SJSA1 (cell line): ENCODE measurements around the gene ARID3C. TPM values are rescaled to one million over a fixed set of nuclear protein-coding genes. Genes with fewer than 3 reads are reported as not detected.

Experiments used
- total RNA-seq: library from RNA; depleted of rRNA; stranded (reverse); fragments of >200 nt; shearing (Covaris generic); gene quantifications from 2 replicates; pipeline ENCODE4 v1.2.3, GENCODE V29; 2014; rRNA removed

The ARID3C gene
- total RNA-seq, 1 experiment from 2014 or later, result not detected

Other genes with a start within 250 kb of the ARID3C start
- gene FAM219A, start 170.5 kb downstream of the ARID3C start, total RNA-seq, result 6.5 and 13.3 TPM in 2 replicates
- not detected in 2 replicates for gene DNAI1, start 170.3 kb downstream of the ARID3C start, total RNA-seq
- gene ENHO, start 106.1 kb downstream of the ARID3C start, total RNA-seq, result not detected in 2 replicates
- not detected in 2 replicates for gene CNTFR, start 39.3 kb downstream of the ARID3C start, total RNA-seq
- gene RPP25L, start 17.0 kb downstream of the ARID3C start, total RNA-seq, result 12.3 and 15.6 TPM in 2 replicates
- gene DCTN3, start 8.6 kb downstream of the ARID3C start, total RNA-seq, result 70.6 and 110 TPM in 2 replicates
- 31.9 and 38.6 TPM in 2 replicates for gene SIGMAR1, start 8.7 kb upstream of the ARID3C start, total RNA-seq
- 7.7 and 9.0 TPM in 2 replicates for gene GALT, start 17.6 kb upstream of the ARID3C start, total RNA-seq
- gene IL11RA, start 23.1 kb upstream of the ARID3C start, total RNA-seq, result 16.4 and 34.4 TPM in 2 replicates
- gene CCL27, start 33.6 kb upstream of the ARID3C start, total RNA-seq, result not detected in 2 replicates
- not detected in 2 replicates for gene CCL19, start 62.2 kb upstream of the ARID3C start, total RNA-seq
- not detected in 2 replicates for gene CCL21, start 81.1 kb upstream of the ARID3C start, total RNA-seq